NOMO-1 treated with DMSO at 0.1 percent for 48 hours (cell line): ENCODE measurements around the gene XCL2.
"Not testable (repeated sequence)": the region's sequence is repeated elsewhere in the genome, so short reads cannot be mapped to it uniquely, and the experiment has no call there.

Source experiments
- DNase-seq: peaks from one replicate; lab custom pipeline; 2025; ENCODE audit not compliant: unreplicated experiment; lab: John Stamatoyannopoulos, UW

Gene XCL2

GRCh38 chr1:168560370-168560769, 16.6 kb upstream of the XCL2 start:
- DNase-seq: no peak

GRCh38 chr1:168556647-168557046, 12.8 kb upstream of the XCL2 start:
- no peak for DNase-seq

GRCh38 chr1:168555508-168556046, 11.8 kb upstream of the XCL2 start:
- DNase-seq: no peak

- DNase-seq: peak; percentile 56
Measured at GRCh38 chr1:168554603-168555483, 11.0 kb upstream of the XCL2 start.

GRCh38 chr1:168553680-168554553, 10.1 kb upstream of the XCL2 start:
- DNase-seq: no peak

GRCh38 chr1:168552961-168553360, 9.2 kb upstream of the XCL2 start:
- no peak for DNase-seq

GRCh38 chr1:168551688-168552087, 7.9 kb upstream of the XCL2 start:
- DNase-seq: no peak

GRCh38 chr1:168550971-168551370, 7.2 kb upstream of the XCL2 start:
- DNase-seq: no peak

DNA sequence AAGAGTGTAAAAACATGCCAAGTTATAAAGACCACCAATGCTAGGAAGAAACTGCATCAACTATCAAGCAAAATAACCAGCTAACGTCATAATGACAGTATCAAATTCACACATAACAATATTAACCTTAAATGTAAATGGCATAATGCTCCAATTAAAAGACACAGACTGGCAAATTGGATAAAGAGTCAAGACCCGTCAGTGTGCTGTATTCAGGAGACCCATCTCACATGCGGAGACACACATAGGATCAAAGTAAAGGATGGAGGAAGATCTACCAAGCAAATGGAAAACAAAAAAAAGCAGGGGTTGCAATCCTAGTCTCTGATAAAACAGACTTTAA, 2.7 kb upstream of the XCL2 start:
- DNase-seq: not testable (repeated sequence)

DNA sequence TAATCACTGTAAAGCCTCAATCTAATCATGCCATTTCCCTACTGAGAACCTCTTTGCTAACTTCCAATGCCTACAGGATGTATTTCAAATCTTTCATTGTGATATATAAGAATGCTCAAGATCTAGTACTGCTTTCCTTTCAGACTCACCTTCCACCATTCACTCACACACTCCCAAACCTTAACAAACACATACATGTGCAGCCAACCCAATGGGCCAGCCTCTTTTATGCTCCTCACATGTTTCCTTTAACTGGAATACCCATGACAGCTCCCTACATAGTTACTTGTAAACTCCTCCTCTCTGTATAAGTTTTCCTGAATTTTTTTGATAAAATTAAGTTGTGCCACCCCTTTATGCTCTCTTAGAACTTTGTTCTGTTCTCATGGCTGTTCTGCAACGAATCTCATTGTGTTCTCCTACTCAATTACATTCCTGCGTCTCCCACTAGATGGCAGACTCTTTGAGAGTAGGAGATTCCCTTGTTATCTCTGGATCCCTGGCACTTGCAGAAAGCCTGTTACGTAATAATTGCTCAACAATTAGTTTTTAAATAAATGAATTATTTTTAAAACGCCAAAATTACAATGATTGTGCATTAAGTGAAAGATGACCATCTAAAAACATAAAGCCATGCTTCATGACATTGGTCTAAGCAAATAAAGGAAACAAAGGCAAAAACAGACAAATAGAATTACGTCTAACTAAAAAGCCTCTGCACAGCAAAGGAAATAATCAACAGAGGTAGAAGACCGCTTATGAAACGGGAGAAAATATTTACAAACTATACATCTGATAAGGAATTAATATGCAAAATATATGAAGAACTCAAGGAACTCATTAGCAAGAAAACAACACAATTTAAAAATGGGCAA, 2.1 kb upstream of the XCL2 start:
- DNase-seq: peak; percentile 18

DNA sequence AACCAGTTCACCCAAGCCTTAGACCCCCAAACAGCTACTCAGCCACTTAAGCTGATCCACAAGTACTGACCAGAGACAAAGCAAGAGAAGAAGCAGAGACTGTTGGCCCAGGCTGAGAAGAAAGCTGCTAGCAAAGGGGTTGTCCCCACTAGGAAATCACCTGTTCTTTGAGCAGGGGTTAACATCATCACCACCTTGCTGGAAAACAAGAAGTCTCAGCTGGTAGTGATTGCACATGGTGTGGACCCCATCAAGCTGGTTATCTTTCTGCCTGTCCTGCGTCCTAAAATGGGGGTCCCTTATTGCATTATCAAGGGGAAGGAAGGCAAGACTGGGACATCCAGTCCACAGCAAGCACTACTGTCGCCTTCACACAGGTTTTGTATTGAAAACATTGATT, 819 bp downstream of the XCL2 start:
- not testable (repeated sequence) for DNase-seq

DNA sequence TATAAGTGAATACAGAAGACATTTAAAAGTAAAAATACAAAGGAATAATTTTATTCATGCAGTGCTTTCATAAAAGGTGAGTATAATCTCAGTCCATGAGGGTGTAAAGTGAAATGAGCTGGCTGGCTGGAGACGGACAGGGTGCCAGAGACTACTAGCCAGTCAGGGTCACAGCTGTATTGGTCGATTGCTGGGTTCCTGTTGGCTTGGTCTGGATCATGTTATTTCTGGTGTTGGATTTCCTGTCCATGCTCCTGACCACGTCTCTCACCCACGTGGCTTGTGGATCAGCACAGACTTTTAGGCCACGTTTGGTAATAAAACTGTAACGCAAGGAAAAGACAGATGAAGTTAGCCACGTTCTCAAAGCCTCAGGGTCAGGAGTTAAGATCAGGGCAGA, 3.0 kb downstream of the XCL2 start:
- DNase-seq: not testable (repeated sequence)

GRCh38 chr1:168535536-168535935, 8.3 kb downstream of the XCL2 start:
- peak; percentile 91 for DNase-seq

DNA sequence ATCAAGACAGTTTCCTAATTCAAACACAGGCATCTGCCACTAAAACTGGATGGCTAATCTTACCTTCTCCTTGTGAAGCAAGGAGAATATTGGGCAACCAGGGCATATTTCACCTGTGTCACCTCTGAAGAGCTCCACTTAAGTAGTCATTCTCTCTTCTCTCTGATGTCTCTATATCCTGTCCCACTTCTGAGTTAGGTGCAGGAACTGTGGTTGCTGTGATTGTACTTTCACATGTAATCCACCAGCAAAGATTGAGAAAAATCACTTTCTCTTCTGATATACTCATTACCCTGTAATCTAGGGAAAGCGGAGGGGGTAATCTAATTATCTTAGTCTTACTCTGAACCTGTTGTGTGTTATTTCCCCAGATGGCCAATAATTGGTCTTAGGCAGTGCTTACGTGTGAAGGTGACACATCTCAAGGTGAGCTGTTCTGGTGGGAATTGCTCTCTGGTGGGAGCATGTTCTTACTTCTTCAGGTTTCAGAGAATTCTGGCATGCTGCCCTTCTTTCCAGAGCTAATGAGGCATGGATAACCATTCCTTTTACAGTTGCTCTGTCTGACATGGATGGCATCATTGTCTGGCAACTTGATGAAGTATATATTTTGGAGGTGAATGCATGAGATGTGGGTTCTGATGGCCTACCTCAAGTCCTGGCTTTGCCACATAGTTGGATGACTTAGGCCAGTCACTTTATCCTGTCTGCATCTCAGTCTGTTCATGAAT, 12.0 kb downstream of the XCL2 start:
- no peak for DNase-seq

- DNase-seq: peak; percentile 51
Measured at GRCh38 chr1:168529518-168529917, 14.3 kb downstream of the XCL2 start.

DNA sequence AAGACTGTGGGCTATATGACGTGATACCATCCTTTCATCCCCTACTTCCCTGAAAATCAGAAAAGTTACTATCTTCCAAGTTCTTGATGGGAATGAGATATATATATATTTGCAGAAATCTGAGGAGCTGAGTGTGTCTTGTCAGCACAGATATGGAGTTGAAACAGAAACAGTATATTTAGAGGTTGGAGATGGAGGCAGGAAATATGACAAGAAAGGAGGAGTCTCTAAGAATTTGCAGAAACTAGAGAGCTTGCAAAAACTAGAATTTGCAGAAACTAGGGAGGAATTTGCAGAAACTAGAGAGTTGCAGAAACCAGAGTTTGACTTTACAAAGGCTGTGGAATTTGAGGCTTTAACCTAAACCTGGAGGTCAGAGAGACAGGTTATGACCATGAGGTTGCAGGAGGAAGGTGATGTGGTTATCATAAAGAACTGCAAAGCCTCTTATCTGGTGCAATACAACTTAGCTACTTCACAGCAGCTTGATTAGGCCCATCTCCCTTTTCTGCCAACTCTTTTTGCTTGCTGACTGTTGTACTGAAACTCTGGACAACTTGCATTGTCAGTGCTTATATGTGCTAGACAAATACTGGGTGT, 22.3 kb downstream of the XCL2 start:
- peak; percentile 24 for DNase-seq

- DNase-seq: peak; percentile 55
Measured at GRCh38 chr1:168520832-168521231, 23.0 kb downstream of the XCL2 start.

DNA sequence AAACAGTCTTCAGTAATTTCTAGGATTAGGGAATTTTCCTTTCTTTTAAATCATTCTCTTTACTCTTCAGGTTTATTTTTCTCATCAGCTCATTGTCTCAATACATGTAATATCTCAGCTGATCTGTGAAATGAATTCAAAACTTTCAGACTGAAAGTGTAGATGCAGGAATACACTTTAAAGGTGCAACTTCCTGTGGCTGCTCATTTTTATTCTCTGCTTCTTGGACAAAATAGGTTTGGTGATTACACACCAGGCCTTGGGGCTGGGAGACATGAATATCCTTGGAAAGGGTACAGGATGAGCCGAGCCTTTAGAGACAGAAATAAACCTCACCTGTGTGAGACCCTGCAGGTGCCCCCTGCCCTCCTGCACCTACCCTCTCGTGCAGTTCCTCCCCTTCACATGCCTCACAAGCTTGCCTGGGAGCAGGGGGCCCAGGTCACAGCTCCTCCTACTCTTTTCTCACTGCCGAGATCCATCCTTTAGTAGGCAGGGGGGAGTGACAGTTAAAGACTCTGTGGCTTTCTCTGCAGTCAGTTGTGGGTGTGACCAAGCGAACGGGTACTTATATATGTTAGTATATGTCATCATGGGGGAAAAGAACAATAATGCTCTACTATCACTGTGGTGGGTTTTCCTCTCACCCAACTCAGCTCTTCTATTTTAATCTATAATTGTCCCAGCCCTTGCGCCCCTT, 23.6 kb downstream of the XCL2 start:
- peak; percentile 73 for DNase-seq

DNA sequence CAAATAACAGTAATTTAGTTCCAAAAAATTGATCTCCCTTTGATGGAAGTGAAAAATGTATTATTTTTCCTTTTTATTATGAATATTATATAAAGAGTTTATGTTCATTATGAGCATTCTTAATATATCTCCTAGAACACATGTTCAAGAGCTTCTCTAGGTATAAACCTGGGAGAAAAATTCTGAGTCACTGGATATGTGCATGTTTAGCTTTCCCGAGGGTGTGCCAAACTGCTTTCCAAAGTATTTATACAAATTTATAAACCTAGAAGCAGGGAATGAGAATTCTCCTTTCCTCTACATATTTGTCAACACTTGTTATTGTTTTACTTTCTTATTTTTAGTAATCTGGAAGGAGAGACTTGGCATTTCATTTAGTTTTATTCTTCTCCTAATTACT, 25.0 kb downstream of the XCL2 start:
- no peak for DNase-seq
